Stimulated activated CD8-positive, alpha-beta memory T cell treated with anti-CD3 and anti-CD28 coated beads, Interleukin-7, amount 100 ng/mL, for 4 hours (primary cell): ENCODE data around the gene ABCA8.
"Not testable (repeated sequence)": the region's sequence is repeated elsewhere in the genome, so short reads cannot be mapped to it uniquely, and the experiment has no call there.

ENCODE experiments used
- DNase-seq, 2 donors: peaks; one replicate each; pipeline ENCODE4 v3.0.0-alpha.2; 2020; ENCODE audit warnings: low read depth in 2 of 2

ABCA8 gene

GRCh38 chr17:68955181-68955841, at the start of gene ABCA8:
TSS of gene ABCA8 (minus strand) at chr17:68955392. CDS start at chr17:68942034, 13,358 bp downstream.
- no peak for DNase-seq

GRCh38 chr17:69004759-69005158, 49.6 kb upstream of the ABCA8 start:
- DNase-seq, result not testable (repeated sequence)

GRCh38 chr17:68999743-69000142, 44.6 kb upstream of the ABCA8 start:
- not testable (repeated sequence) for DNase-seq

DNA sequence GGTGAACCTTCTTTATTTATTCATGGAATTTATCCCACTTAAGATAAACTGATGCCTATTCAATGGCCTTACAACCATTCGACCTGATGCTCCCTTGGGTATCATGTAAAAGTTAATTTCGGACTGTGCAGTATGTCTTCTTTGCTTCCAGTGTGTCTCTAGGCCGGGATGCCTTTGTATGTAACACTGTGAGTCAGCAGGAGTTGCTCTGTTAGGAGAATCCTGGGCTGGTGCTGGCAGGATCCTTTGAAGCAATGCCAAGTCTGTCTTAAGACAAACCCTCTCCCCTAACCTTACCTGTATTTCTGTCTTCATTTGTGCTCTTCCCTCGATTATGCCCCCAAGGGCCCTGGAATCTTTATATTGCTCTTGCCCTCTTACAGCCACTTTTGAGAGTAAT, 37.9 kb upstream of the ABCA8 start:
- no peak for DNase-seq

GRCh38 chr17:68987966-68988365, 32.8 kb upstream of the ABCA8 start:
- no peak for DNase-seq

GRCh38 chr17:68981288-68981687, 26.1 kb upstream of the ABCA8 start:
- DNase-seq, result no peak

DNA sequence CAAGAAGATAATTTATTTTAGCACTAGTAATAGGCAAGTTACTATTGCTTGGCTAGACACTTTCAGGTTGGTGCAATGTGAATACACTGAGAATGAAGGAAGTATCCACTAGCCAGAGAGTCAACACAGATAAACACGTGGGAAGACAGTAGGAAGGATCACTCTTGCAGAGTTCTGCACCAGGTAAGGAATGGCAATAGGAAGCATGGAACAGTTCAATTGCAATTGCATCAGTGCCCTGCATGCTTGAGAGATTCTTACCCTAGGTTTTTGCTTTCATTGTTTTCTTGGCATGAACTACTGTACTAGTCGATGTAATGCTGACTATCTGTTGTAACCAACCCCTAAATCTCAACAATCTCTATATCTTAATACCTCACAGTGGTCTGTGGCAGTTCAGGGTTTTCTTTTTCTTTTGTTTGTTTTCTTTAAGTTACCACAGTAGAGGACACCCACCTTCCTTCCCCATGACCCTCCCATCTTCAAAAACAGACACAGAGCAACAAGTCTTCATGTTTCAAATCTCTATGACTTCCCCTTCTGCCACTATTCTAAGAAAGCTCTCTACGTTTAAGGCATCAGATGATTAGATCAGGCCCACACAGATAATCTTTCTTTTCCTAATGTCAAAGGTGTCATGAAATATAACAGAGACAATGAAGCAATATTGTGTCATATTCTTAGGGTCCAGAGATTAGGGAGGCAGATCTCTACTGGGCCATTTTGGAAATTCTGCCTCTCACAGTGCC, 18.1 kb upstream of the ABCA8 start:
- no peak for DNase-seq

DNA sequence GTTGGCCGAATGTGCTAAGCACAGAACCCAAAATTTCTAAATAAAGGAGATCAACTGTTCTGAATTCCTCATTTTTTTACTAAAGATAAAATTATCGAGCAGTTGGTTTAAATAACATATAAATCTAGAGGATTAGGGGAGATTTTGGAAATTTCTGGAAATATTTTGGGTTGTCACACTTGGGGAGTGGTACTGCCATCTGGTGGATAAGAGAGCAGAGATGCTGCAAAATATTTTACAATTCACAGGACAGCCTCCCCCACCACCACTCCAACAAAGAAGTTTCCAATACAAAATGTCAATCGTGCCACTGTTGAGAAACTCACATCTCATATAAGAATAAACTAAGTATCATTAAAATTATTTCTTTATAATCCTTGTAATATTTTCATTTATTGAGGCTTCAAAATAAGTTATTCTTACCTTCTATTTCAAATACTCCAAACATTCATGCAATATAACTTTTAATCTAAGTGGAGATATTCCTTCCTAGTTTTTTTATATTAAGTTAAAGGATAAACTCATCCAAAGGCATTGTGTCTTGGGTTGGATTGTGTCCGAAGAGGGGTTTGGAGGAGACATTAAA, 17.0 kb upstream of the ABCA8 start:
- DNase-seq, result no peak

DNA sequence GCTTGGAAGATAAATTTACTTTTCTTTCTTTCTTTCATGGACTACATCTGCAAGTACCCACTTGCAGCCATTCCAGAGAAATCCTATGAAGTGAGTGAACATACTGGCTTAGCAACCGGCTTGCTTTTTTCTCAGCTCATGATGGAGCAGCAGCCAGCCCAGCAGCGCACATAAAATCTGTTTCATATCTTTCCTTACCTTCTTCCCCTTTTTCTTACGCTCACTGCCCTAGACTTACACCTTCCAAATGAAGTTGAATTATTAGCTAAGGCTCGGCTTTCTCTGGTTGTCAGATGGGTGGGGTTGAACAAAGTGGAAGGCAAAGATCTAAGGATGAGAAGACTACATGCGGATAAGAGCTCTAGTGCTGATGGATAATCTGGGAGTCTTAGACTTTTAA, 13.9 kb upstream of the ABCA8 start:
- DNase-seq, result no peak

- no peak for DNase-seq
Measured at GRCh38 chr17:68963958-68964357, 8.8 kb upstream of the ABCA8 start.

DNA sequence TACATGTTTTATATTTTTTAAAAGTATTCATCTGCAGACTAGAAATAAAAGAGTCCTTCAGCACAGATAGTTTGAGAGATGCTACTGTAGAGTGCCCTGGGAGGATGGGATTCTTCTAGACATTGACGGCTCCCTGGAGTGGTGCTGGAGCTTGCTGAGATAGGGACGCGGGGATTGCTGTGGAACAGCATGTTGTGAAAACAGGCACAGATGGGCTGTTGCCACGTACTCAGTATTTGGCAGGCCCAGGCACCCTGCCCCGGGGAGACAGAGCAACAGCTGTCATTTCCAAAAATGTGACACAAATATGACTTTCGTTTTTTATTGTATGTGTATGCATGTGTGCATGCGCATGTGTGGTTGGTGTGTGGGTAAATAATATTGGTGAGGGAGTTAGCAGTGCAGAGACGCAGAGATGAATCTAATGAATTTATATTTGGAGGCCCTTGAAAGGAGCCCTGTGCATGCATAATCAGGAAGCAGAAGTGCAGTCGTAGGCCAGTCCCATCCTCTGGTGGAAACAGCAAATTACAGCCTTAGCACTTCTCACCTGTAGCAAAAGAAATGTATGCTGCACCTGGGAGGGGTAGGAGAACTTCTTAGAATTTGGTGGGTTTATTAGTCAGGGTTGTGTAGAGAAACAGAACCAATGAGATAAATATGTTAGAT, 6.2 kb upstream of the ABCA8 start:
- DNase-seq, result no peak

- DNase-seq, result not testable (repeated sequence)
Measured at GRCh38 chr17:68959117-68959516, 3.9 kb upstream of the ABCA8 start.

DNA sequence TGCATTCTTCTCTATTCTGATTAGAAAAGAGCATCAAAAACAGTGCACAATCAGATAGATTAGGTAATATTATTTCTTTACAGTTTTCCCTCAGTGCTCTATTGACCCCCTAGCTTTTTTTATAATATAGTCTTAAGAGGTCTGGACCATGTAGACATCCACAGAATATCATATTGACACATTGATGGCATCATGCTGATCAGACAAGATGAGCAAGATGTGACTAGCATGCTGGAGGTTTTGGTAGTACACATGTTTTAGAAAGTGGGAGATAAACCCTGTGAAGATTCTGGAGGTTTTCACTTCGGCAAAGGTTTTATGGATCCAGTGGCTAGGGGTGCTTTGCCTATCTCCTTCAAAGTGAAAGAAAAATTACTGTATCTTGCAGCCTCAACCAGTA, 2.8 kb upstream of the ABCA8 start:
- no peak for DNase-seq

DNA sequence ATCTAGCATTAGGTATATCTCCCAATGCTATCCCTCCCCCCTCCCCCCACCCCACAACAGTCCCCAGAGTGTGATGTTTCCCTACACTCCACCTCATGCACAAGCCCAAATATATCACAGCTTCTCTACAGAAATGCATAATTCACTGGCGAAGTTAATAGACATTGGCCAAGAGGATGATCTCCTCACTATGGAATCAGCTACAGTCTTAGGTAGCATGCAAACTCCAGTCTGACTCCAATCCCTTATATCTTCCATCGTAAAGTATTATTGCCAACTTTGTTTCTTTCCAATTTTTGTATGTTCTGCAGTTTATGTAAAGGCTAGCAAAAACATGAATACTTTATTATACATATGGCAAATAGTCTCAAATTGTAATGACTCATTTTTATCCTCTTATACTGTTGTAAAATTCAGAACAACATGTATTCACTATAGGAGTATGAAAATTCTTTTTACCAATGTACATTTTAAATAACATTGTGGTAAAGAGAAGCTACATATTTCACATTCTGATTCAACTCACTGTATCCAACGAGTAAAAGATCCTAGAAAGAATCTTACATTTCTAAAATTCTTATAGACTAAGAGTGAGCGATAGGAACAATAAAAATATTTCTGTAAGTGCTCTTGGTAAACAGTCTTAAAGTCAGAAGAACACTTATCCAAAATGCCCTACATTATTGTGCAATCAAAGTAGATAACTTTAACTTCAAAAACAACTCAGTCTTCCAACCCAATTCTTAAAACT, 871 bp downstream of the ABCA8 start:
- no peak for DNase-seq

DNA sequence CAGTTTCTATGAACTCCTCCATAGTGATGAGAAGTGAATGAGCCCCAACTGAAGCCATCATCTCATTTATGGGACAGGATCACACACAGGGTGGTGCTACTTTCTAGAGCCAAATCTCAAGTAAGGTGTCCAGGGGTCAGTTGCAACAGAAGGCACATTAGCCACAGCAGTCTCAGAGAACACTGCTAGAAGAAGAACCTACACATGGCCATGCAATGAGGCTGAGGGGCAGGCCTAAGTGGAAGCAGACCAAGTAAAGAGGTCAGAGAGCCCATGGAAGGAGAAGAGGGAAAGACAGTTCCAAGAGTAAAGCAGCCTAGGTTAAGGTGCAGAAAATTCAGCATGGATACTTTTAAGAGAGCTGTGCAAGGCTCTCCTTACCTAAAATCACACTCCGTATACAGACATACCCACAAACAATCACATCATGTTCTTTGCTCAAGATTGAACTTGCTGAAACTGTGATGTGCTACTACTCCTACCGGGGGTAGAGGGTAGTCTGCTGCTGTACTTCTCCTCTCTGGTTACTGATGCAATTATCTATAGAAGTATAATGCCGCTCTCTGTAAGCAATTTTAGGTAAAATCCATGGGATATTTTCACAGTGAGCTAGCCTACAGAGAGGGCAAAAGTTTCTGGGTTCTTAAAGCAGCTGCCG, 1.7 kb downstream of the ABCA8 start:
- DNase-seq, result no peak

DNA sequence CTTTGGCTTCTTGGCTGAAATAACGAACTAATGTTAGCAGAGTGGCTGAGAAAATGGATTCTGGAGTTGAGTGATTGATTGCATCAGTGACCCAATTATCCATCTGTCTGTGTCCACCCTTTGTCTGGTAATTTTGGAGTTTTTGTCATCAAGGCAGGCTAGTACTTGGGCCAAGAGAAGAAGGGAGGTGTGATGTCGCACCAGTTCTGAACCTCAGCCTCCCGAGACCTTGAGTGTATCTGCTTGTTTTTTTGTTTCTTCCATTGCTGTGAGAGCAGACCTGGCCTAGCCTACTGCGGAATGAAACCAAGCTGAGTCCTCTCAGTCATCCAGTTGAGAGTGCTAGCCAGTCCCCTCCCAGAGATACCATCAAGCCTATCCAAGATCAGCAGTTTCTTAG, 4.5 kb downstream of the ABCA8 start:
- no peak for DNase-seq

DNA sequence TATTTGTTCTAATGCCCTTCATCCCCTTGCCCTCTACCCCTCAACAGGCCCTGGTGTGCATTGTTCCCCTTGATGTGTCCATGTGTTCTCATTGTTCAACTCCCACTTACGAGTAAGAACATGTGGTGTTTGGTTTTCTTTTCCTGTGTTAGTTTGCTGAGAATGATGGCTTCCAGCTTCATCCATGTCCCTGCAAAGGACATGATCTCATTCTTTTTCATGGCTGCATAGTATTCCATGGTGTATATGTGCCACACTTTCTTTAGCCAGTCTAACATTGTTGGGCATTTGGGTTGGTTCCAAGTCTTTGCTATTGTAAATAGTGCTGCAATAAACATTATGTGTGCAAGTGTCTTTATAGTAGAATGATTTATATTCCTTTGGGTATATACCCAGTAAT, 7.3 kb downstream of the ABCA8 start:
- not testable (repeated sequence) for DNase-seq

DNA sequence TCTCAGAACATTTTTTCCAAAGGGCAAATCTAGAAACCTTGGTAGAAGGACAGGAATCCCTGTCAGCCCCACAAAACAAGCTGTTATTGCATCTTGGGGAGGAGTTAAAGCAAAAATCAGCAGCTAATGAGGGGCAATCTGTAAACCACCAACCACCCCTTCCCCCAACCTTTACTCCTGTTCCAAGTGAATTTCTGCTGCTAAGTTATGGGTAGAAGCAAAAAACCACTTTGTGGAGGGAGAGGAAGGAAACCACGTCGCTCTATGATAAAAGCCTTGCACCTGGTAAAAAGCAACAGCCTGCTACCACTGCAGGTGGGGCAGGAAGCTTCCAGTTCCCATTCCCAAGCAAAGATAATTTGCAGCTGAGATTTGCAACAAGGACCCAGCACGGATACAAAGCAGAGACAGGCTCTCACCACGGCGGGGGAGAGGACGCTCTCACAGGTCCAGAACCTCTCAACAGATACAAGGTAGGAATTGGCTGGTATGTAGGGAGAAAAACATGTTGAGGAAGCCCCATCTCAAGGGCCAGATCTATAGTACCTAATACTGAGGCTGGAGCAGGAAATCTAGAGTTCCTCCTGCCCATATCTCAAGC, 10.7 kb downstream of the ABCA8 start:
- no peak for DNase-seq

DNA sequence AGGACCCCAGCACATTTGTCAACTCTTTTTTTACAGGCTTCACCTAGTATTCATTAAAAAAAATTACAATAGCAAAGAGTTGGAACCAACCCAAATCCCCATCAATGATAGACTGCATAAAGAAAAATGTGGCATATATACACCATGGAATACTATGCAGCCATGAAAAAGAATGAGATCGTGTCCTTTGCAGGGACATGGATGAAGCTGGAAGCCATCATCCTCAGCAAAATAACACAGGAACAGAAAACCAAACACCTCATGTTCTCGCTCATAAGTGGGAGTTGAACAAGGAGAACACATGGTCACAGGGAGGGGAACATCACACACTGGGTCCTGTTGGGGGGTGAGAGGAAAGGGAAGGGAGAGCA, 11.4 kb downstream of the ABCA8 start:
- not testable (repeated sequence) for DNase-seq

DNA sequence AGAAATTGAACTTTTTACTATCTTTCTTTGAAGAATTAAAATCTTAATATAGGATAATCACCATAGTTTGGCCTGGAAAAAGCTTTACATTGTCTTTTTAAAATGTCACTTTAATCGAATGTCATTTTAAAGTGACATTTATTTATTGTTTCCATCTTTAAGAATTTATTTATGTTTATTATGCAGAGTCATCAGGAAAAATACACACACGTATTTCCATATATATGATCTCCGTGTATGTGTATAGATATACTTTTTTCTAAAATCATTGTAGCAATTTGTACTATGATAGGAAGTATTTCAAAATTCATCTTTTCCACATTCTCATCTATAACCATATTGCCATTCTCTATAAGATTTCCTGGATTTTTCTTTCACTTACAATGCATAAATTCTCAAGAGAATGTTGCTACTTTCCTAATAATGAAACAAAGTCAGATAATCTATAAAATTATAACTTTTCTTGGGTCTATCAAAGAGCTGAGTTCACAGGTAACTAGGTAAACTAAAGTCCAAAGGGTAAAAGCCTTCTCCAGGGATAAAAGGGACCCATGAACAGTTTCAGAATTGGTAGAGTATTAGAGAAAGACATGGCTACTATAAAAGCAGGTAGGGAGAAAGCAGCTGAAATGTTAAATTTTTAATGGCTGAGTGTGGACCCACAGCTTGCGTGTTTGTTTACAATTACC, 11.9 kb downstream of the ABCA8 start:
- no peak for DNase-seq
